KMS-11 (cell line): Measurements from ENCODE around the gene CETN2.

ENCODE experiments used
- H2AFZ ChIP-seq: fragments of 200-600 bp; sonication (generic); 2 replicates; pipeline ENCODE4 v1.6.1; 2016; ENCODE audit warnings: antibody characterized with exemption, mixed run types, low read depth
- H3K27ac ChIP-seq: fragments of 200-600 bp; sonication (generic); 2 replicates; pipeline ENCODE4 v1.6.1; 2016; ENCODE audit warnings: mild to moderate bottlenecking, mixed run types
- H3K27me3 ChIP-seq: fragments of 200-600 bp; sonication (generic); 2 replicates; pipeline ENCODE4 v1.6.1; 2017; ENCODE audit warnings: mild to moderate bottlenecking, low read depth, mixed run types, moderate library complexity; ENCODE audit not compliant: insufficient read depth
- H3K36me3 ChIP-seq: fragments of 200-600 bp; sonication (generic); 2 replicates; pipeline ENCODE4 v1.6.1; 2017; ENCODE audit warnings: mild to moderate bottlenecking, mixed run types; ENCODE audit not compliant: insufficient read depth
- H3K4me1 ChIP-seq: fragments of 200-600 bp; sonication (generic); 2 replicates; pipeline ENCODE4 v1.6.1; 2016; ENCODE audit warnings: mild to moderate bottlenecking, low read depth, mixed run types; ENCODE audit not compliant: poor library complexity, severe bottlenecking
- H3K4me2 ChIP-seq: fragments of 200-600 bp; sonication (generic); 2 replicates; pipeline ENCODE4 v1.7.0; 2016; ENCODE audit warnings: mild to moderate bottlenecking, mixed run types
- H3K4me3 ChIP-seq: fragments of 200-600 bp; sonication (generic); IDR thresholded peaks from 2 replicates; pipeline ENCODE4 v1.6.1; 2017; ENCODE audit warnings: low read depth, low read length, mixed read lengths; ENCODE audit not compliant: insufficient read depth
- H3K79me2 ChIP-seq: fragments of 200-600 bp; sonication (generic); 2 replicates; pipeline ENCODE4 v1.6.1; 2016; ENCODE audit warnings: low read depth, mixed run types; ENCODE audit not compliant: insufficient read depth
- H3K9ac ChIP-seq: fragments of 200-600 bp; sonication (generic); 2 replicates; pipeline ENCODE4 v1.6.1; 2016; ENCODE audit warnings: mild to moderate bottlenecking, mixed run types
- H4K20me1 ChIP-seq: fragments of 200-600 bp; sonication (generic); 2 replicates; pipeline ENCODE4 v1.6.1; 2016; ENCODE audit warnings: mild to moderate bottlenecking, mixed run types; ENCODE audit not compliant: insufficient read depth
- CTCF ChIP-seq: fragments of 200-600 bp; sonication (generic); conservative IDR thresholded peaks from 2 replicates; pipeline ENCODE4 v1.6.1; 2017; ENCODE audit warnings: low read depth, mild to moderate bottlenecking, antibody characterized with exemption, low read length, moderate library complexity, mixed read lengths

The CETN2 gene

GRCh38 chrX:152821145-152821765 is 9.3 kb downstream of the CETN2 start:
- no peak overlapping the region for H3K4me2 ChIP-seq
- no peaks in the 10 kb centered on the region for H4K20me1 ChIP-seq
- no peaks in the 10 kb centered on the region for H3K27me3 ChIP-seq
- no peak overlapping the region for H2AFZ ChIP-seq
- H3K36me3 ChIP-seq, result no peaks in the 10 kb centered on the region
- TF ChIP-seq CTCF, result peak; percentile 81
- H3K79me2 ChIP-seq, result no peaks in the 10 kb centered on the region
- H3K9ac ChIP-seq, result no peak overlapping the region
- H3K4me3 ChIP-seq, result no peak overlapping the region
- no peak overlapping the region for H3K27ac ChIP-seq
- H3K4me1 ChIP-seq, result peaks cover 21% of the 10 kb centered on the region

GRCh38 chrX:152819732-152820131 is 10.8 kb downstream of the CETN2 start:
- no peaks in the 10 kb centered on the region for H4K20me1 ChIP-seq
- H2AFZ ChIP-seq, result no peak overlapping the region
- H3K9ac ChIP-seq, result no peak overlapping the region
- H3K4me1 ChIP-seq, result peaks cover 21% of the 10 kb centered on the region
- H3K27me3 ChIP-seq, result no peaks in the 10 kb centered on the region
- no peak overlapping the region for H3K27ac ChIP-seq
- H3K4me2 ChIP-seq, result no peak overlapping the region
- no peak for TF ChIP-seq CTCF
- H3K4me3 ChIP-seq, result no peak overlapping the region
- H3K79me2 ChIP-seq, result no peaks in the 10 kb centered on the region
- H3K36me3 ChIP-seq, result no peaks in the 10 kb centered on the region

- Histone ChIP-seq H2AFZ (no peak overlapping the region), H3K27ac (no peak overlapping the region), H3K79me2 (no peaks in the 10 kb centered on the region), H3K36me3 (no peaks in the 10 kb centered on the region), H3K4me2 (no peak overlapping the region), H3K9ac (no peak overlapping the region), H3K4me3 (no peak overlapping the region), H3K27me3 (no peaks in the 10 kb centered on the region), H4K20me1 (no peaks in the 10 kb centered on the region), H3K4me1 (peaks cover 21% of the 10 kb centered on the region)
- TF ChIP-seq CTCF, result no peak
These were observed 11.3 kb downstream of the CETN2 start for GRCh38 chrX:152819266-152819665.

GRCh38 chrX:152818356-152818755 is 12.2 kb downstream of the CETN2 start:
- Histone ChIP-seq H2AFZ (no peak overlapping the region), H4K20me1 (no peaks in the 10 kb centered on the region), H3K9ac (no peak overlapping the region), H3K27ac (no peak overlapping the region), H3K79me2 (no peaks in the 10 kb centered on the region), H3K36me3 (no peaks in the 10 kb centered on the region), H3K27me3 (no peaks in the 10 kb centered on the region), H3K4me3 (no peak overlapping the region), H3K4me2 (no peak overlapping the region), H3K4me1 (peaks cover 19% of the 10 kb centered on the region)
- TF ChIP-seq CTCF, result no peak
